ENCODE results near the gene ADAMTS20. TPM values are rescaled to one million over a fixed set of nuclear protein-coding genes. Genes with fewer than 3 reads are reported as not detected.

The ADAMTS20 gene
- total RNA-seq, 1 experiment from 2014 or later, result 2.7 TPM

DNA sequence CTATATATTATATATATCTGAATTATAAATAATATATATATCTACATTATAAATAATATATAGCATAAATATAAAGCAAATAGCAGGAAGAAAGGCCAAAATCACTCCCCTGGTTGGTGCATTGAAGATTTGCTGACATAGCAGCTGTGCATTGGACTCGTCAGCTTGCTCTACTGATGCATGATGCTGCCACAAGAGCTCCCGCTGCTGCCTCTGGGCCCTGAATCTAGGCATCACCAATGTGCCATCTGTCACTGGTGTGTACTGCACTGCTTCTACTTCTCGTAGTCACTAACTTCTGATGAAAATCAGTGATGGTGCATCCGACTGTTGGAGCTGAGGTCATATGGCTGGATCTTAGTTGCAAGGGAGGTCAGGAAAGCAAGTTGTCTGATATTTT, 205.0 kb downstream of the ADAMTS20 start:
- no peak overlapping the region for H3T11ph ChIP-seq (ENCODE audit: low read length)
- no peak overlapping the region for H2BK15ac ChIP-seq (ENCODE audit: low read depth, low read length)
- peaks cover 26 to 31% of the 10 kb centered on the region in 2 experiments for H3K9me3 Mint-ChIP-seq
- H2AK5ac ChIP-seq (ENCODE audit: insufficient read length, low read length), result no peak overlapping the region
- H3K4me1 Mint-ChIP-seq, result no peaks in the 10 kb centered on the region
- H3K79me2 ChIP-seq (ENCODE audit: insufficient read depth, low read length), result no peaks in the 10 kb centered on the region
- TF ChIP-seq CTCF (conservative IDR thresholded peaks at IDR 0.05), result no peak
- DNase-seq, result no peak
- no peaks in the 10 kb centered on the region for H4K20me1 ChIP-seq (ENCODE audit: control insufficient read depth, insufficient read depth, insufficient read length)
- H3K56ac ChIP-seq (ENCODE audit: insufficient read length, low read depth, low read length), result no peak overlapping the region
- peaks cover 2% of the 10 kb centered on the region for H3K27me3 Mint-ChIP-seq (ENCODE audit: low read depth)
- H3K9ac ChIP-seq (ENCODE audit: extremely low read depth, insufficient read length, low read length), result no peak overlapping the region
- H3K23ac ChIP-seq (ENCODE audit: insufficient read length, low read depth, low read length), result no peak overlapping the region
- no peak overlapping the region for H4K91ac ChIP-seq (ENCODE audit: insufficient read length, low read depth, low read length)
- no peaks in the 10 kb centered on the region for H3K9me3 ChIP-seq (ENCODE audit: control insufficient read depth, low read depth, low read length)
- no peak overlapping the region for H2BK120ac ChIP-seq (ENCODE audit: low read depth, low read length, poor library complexity, severe bottlenecking)
- whole genome bisulfite sequencing (ENCODE audit: extremely low coverage, insufficient read length, low lambda C conversion rate), result no CpG with 5 or more reads among the region's 4 CpGs
- H3K27me3 ChIP-seq (ENCODE audit: insufficient read depth, low read length), result no peaks in the 10 kb centered on the region
- no peak overlapping the region for H2BK20ac ChIP-seq (ENCODE audit: low read depth, low read length, poor library complexity, severe bottlenecking)
- H3K14ac ChIP-seq (ENCODE audit: insufficient read depth, low read length), result no peak overlapping the region
- H3K23me2 ChIP-seq (ENCODE audit: insufficient read length, low read depth, low read length, poor library complexity, severe bottlenecking), result no peaks in the 10 kb centered on the region
- H2BK12ac ChIP-seq (ENCODE audit: insufficient read length, low read depth, low read length), result no peak overlapping the region
- no peaks in the 10 kb centered on the region for H3K79me1 ChIP-seq (ENCODE audit: insufficient read depth, low read depth, low read length, poor library complexity, severe bottlenecking)
- H4K5ac ChIP-seq (ENCODE audit: insufficient read length, low read depth, low read length), result no peak overlapping the region
- no peak overlapping the region for H3K18ac ChIP-seq (ENCODE audit: insufficient read length, low read depth, low read length)
- H3K4me3 Mint-ChIP-seq, result no peak overlapping the region
- H2BK5ac ChIP-seq (ENCODE audit: insufficient read length, low read length), result no peak overlapping the region
- H3K27ac ChIP-seq (ENCODE audit: insufficient read length, low read depth, low read length), result no peak overlapping the region
- no peak overlapping the region for H3K27ac Mint-ChIP-seq
- H4K8ac ChIP-seq (replicated peaks; ENCODE audit: insufficient read length, low read depth, low read length), result no peak overlapping the region
- H3K4me1 ChIP-seq (ENCODE audit: insufficient read depth, low read length), result no peaks in the 10 kb centered on the region
- H3K4me2 ChIP-seq (ENCODE audit: insufficient read depth, insufficient read length, low read length), result no peak overlapping the region
- H2AFZ ChIP-seq (ENCODE audit: low read length), result no peak overlapping the region
- H3K36me3 Mint-ChIP-seq (ENCODE audit: insufficient read depth in 1 of 3, low read depth in 3 of 3), result peaks cover 19 to 29% (median 26%) of the 10 kb centered on the region in 3 experiments
- no peak overlapping the region for H3K4ac ChIP-seq (ENCODE audit: low read depth, low read length)
